HepG2 (cell line): Measurements from ENCODE around the gene MUC13. TPM values are rescaled to one million over a fixed set of nuclear protein-coding genes. Genes with fewer than 3 reads are reported as not detected.

ENCODE experiments used
- ATAC-seq: fragments of 200-7000 bp; cut with Tn5 transposase; 3 replicates; pipeline ENCODE4 v1.9.1; 2020; ENCODE audit warnings: mild to moderate bottlenecking, moderate library complexity
- BruUV-seq: library from RNA; stranded (reverse); fragments of 400-500 nt; replicated peaks from 2 replicates; lab custom pipeline; 2021; lab: Mats Ljungman, UMichigan
- CTCF ChIA-PET: fragments of 300-600 bp; formaldehyde crosslinking; extraction: SDS; loops from one replicate; lab custom pipeline; 2021; ENCODE audit warnings: low total read pairs, inconsistent platforms, low intra/inter-chr PET ratio; lab: Yijun Ruan, JAX
- POLR2A ChIA-PET: fragments of 350-600 bp; sonication (Branson Sonifier 250); formaldehyde crosslinking; loops from one replicate; lab custom pipeline; 2020; ENCODE audit warnings: antibody characterized with exemption, inconsistent platforms; lab: Yijun Ruan, JAX
- DNase-seq: peaks from one replicate; pipeline ENCODE4 v3.0.0-alpha.2; 2015; ENCODE audit warnings: low spot score
- FAIRE-seq: peaks from 3 replicates; lab custom pipeline; 2011; peaks lifted over from hg19 to GRCh38; lab: Jason Lieb, UNC
- H2AFZ ChIP-seq: one replicate; pipeline ENCODE4 v1.6.1; 2011; ENCODE audit warnings: low read length, inconsistent platforms
- H3K27ac ChIP-seq: fragments of 300-600 bp; 3 replicates; pipeline ENCODE4 v1.8.0; 2011; ENCODE audit warnings: mixed run types, mild to moderate bottlenecking, mixed read lengths, low read length, inconsistent platforms; ENCODE audit not compliant: insufficient read depth; ENCODE audit errors: extremely low read length
- H3K27me3 ChIP-seq, 2 experiments: fragments of 200-600 bp in 1 of 2; 2 replicates in 1 of 2; 3 replicates in 1 of 2; pipeline versions ENCODE4 v1.6.0 to v1.8.0; 2011; ENCODE audit warnings: low read length in 2 of 2, mild to moderate bottlenecking in 2 of 2, moderate library complexity in 2 of 2, inconsistent platforms in 1 of 2; ENCODE audit not compliant: insufficient read depth in 2 of 2, control insufficient read depth in 1 of 2
- H3K36me3 ChIP-seq, 2 experiments: fragments of 200-600 bp in 1 of 2; replicated peaks in 1 of 2; 2 replicates in 1 of 2; 3 replicates in 1 of 2; pipeline versions ENCODE4 v1.5.1 to v1.8.0; 2011; ENCODE audit warnings: low read length in 2 of 2, inconsistent platforms in 1 of 2; ENCODE audit not compliant: insufficient read depth in 2 of 2, control insufficient read depth in 1 of 2
- H3K4me1 ChIP-seq: 2 replicates; pipeline ENCODE4 v1.5.1; 2012; ENCODE audit warnings: low read length, inconsistent platforms; ENCODE audit not compliant: insufficient read depth
- H3K4me2 ChIP-seq: 2 replicates; pipeline ENCODE4 v1.6.0; 2011; ENCODE audit warnings: low read depth, low read length, inconsistent platforms
- H3K4me3 ChIP-seq, 3 experiments: fragments of 200-600 bp in 1 of 3; sonication (generic), shearing (Covaris generic) in 1 of 3; replicated peaks in 1 of 3; 2 replicates each; pipeline ENCODE4 v1.5.1; 2011 to 2016; ENCODE audit warnings: low read length in 3 of 3, inconsistent platforms in 2 of 3, low read depth in 2 of 3, mild to moderate bottlenecking in 2 of 3, control low read depth in 1 of 3, mixed read lengths in 1 of 3; ENCODE audit not compliant: insufficient read depth in 1 of 3
- H3K79me2 ChIP-seq: one replicate; pipeline ENCODE4 v1.6.1; 2011; ENCODE audit warnings: low read length, inconsistent platforms; ENCODE audit not compliant: insufficient read depth
- H3K9ac ChIP-seq: 2 replicates; pipeline ENCODE4 v1.6.0; 2011; ENCODE audit warnings: mild to moderate bottlenecking, low read depth, low read length, inconsistent platforms; ENCODE audit not compliant: insufficient read depth
- H3K9me3 ChIP-seq: 2 replicates; pipeline ENCODE4 v1.5.1; 2012; ENCODE audit warnings: mild to moderate bottlenecking, low read length
- H4K20me1 ChIP-seq: 2 replicates; pipeline ENCODE4 v1.6.0; 2011; ENCODE audit warnings: inconsistent platforms, mild to moderate bottlenecking, low read length, moderate library complexity; ENCODE audit not compliant: insufficient read depth
- HNRNPK ChIP-seq: fragments of 200-400 bp; formaldehyde crosslinking; IDR thresholded peaks from 2 replicates; pipeline ENCODE4 v1.6.1; 2018; ENCODE audit warnings: low read length, low read depth, moderate library complexity, mild to moderate bottlenecking; ENCODE audit not compliant: poor library complexity, severe bottlenecking
- ZKSCAN8 ChIP-seq: IDR thresholded peaks from 2 replicates; pipeline ENCODE4 v1.6.1; 2016; ENCODE audit warnings: borderline replicate concordance, missing genetic modification reagents, missing compliant biosample characterization
- ZNF512B ChIP-seq: sonication (generic); formaldehyde crosslinking; IDR thresholded peaks from 2 replicates; pipeline ENCODE4 v1.5.1; 2020; ENCODE audit warnings: missing genetic modification reagents, mild to moderate bottlenecking, borderline replicate concordance
- ZNF530 ChIP-seq: sonication (generic); formaldehyde crosslinking; IDR thresholded peaks from 2 replicates; pipeline ENCODE4 v1.5.0; 2020; ENCODE audit warnings: low read depth, mild to moderate bottlenecking, missing genetic modification reagents
- ZXDC ChIP-seq: sonication (generic); formaldehyde crosslinking; IDR thresholded peaks from 2 replicates; pipeline ENCODE4 v1.5.0; 2020; ENCODE audit warnings: mild to moderate bottlenecking, missing genetic modification reagents
- WGBS: methylation state at CpG from one replicate; pipeline ENCODE4 v1.1.6; 2017; ENCODE audit warnings: low lambda C conversion rate; 5-methylcytosine and 5-hydroxymethylcytosine counted together
- in situ Hi-C: cut with HindIII; loops from 2 replicates; pipeline ENCODE4 v1.10.0; 2017; ENCODE audit warnings: low pct_unique_long_range_greater_than_20kb; ENCODE audit not compliant: extremely low pct_ligation_motif_present
- intact Hi-C: fragments of 100-400 bp; cut with micrococcal nuclease; formaldehyde crosslinking; loops from one replicate; pipeline ENCODE4 v1.10.0; 2022; ENCODE audit not compliant: unreplicated experiment
- polyA plus RNA-seq, 8 experiments: library from polyadenylated mRNA; depleted of rRNA in 3 of 8; stranded (reverse) in 7 of 8; unstranded in 1 of 8; fragments of >200 nt; fragmentation: Illumina TruSeq in 4 of 8; extraction: Trizol in 4 of 8; gene quantifications; 2 replicates each; pipeline versions ENCODE4 v1.2.1 to v1.2.3, GENCODE V29; 2011 to 2016; ENCODE audit warnings: low read depth in 4 of 8, missing spikeins in 1 of 8, mixed read lengths in 1 of 8; ENCODE audit not compliant: insufficient read depth in 1 of 8
- total RNA-seq, 5 experiments: library from RNA; depleted of rRNA; stranded (reverse); fragments of >200 nt; fragmentation: Illumina TruSeq; extraction: Trizol; gene quantifications; 2 replicates each; pipeline ENCODE4 v1.2.3, GENCODE V29; 2016; ENCODE audit warnings: low read depth in 1 of 5

The MUC13 gene
- total and polyA plus RNA-seq, 2 of the 13 experiments (the other 11 are each of a cell fraction or from before 2014, with no cell fraction given): 0.04 to 1.2 TPM

GRCh38 chr3:124915254-124915653 is 19.3 kb downstream of the MUC13 start (continued):
- no peak for TF ChIP-seq ZXDC (CRISPR knock-in tag)

- H3K9ac ChIP-seq: no peak overlapping the region
- H3K27ac ChIP-seq: no peak overlapping the region
- H2AFZ ChIP-seq: no peak overlapping the region
- H3K4me2 ChIP-seq: no peak overlapping the region
- H3K36me3 ChIP-seq: no peaks in the 10 kb centered on the region
- H3K9me3 ChIP-seq: no peaks in the 10 kb centered on the region
- intact Hi-C loops: no loop called here
- peaks cover 9% of the 10 kb centered on the region for H3K4me1 ChIP-seq
- 81% methylated on average over 8 of the region's 9 CpGs for WGBS
- no peak overlapping the region for H3K4me3 ChIP-seq
- no peak for DNase-seq
- POLR2A ChIA-PET: no interaction called here
- H4K20me1 ChIP-seq: no peaks in the 10 kb centered on the region
- H3K27me3 ChIP-seq: no peaks in the 10 kb centered on the region; a peak in 1 of 5 replicates
- H3K79me2 ChIP-seq: no peaks in the 10 kb centered on the region
- in situ Hi-C loops: loop anchor here (10.0 kb wide), 1 partner anchor 343 kb away; no protein-coding TSS in a partner anchor
- CTCF ChIA-PET: no interaction called here
- TF ChIP-seq ZNF512B (CRISPR knock-in tag) (no peak), ZNF530 (CRISPR knock-in tag) (no peak), HNRNPK (no peak), ZKSCAN8 (no peak)
- TF ChIP-seq, all 625 proteins: peak for 0
- ATAC-seq (no peak), FAIRE-seq (no peak)
- no TSS peak for BruUV-seq
Measured at GRCh38 chr3:124907957-124908356, 26.6 kb downstream of the MUC13 start.
